Activated CD4-positive, CD25-positive, alpha-beta regulatory T cell (primary cell): ENCODE measurements around the gene KIAA1671.

ENCODE experiments used
- DNase-seq, 4 experiments: peaks; one replicate each; lab custom pipeline; 2025; lab: John Stamatoyannopoulos, UW

Gene KIAA1671

GRCh38 chr22:25146307-25146706, 193.8 kb downstream of the KIAA1671 start:
- no peak for DNase-seq

- no peak for DNase-seq
Observed at GRCh38 chr22:25146906-25147641, 194.6 kb downstream of the KIAA1671 start.

- DNase-seq, result no peak
Observed at GRCh38 chr22:25147642-25147928, 195.1 kb downstream of the KIAA1671 start.

- no peak for DNase-seq
Observed at GRCh38 chr22:25148149-25148691, 195.7 kb downstream of the KIAA1671 start.

- no peak for DNase-seq
Observed at GRCh38 chr22:25149014-25149413, 196.5 kb downstream of the KIAA1671 start.

GRCh38 chr22:25153961-25154666, 201.6 kb downstream of the KIAA1671 start:
- no peak for DNase-seq

- DNase-seq, result no peak
Observed at GRCh38 chr22:25154667-25154999, 202.1 kb downstream of the KIAA1671 start.

GRCh38 chr22:25156736-25157135, 204.2 kb downstream of the KIAA1671 start:
- no peak for DNase-seq

GRCh38 chr22:25159028-25159427, 206.5 kb downstream of the KIAA1671 start:
- DNase-seq, result no peak

GRCh38 chr22:25160120-25160996, 207.8 kb downstream of the KIAA1671 start:
- DNase-seq, result no peak

- DNase-seq, result no peak
Observed at GRCh38 chr22:25161017-25161915, 208.8 kb downstream of the KIAA1671 start.

- DNase-seq, result no peak
Observed at GRCh38 chr22:25161916-25162530, 209.5 kb downstream of the KIAA1671 start.

- DNase-seq, result no peak
Observed at GRCh38 chr22:25162561-25162960, 210.0 kb downstream of the KIAA1671 start.

- DNase-seq, result no peak
Observed at GRCh38 chr22:25165785-25166184, 213.3 kb downstream of the KIAA1671 start.

GRCh38 chr22:25166266-25167040, 213.9 kb downstream of the KIAA1671 start:
- no peak for DNase-seq

- no peak for DNase-seq
Observed at GRCh38 chr22:25167082-25167481, 214.6 kb downstream of the KIAA1671 start.

- DNase-seq, result no peak
Observed at GRCh38 chr22:25167834-25168601, 215.5 kb downstream of the KIAA1671 start.

- no peak for DNase-seq
Observed at GRCh38 chr22:25169278-25170031, 216.9 kb downstream of the KIAA1671 start.
